Measurements from ENCODE around the gene SHISA2. TPM values are rescaled to one million over a fixed set of nuclear protein-coding genes. Genes with fewer than 3 reads are reported as not detected.

The SHISA2 gene
- polyA plus RNA-seq, 2 of the 4 experiments (the other 2 are of a cell fraction) = not detected

GRCh38 chr13:26019881-26020870 lies 31.6 kb downstream of the SHISA2 start:
- POLR2A ChIA-PET = no interaction called here
- H3K4me1 ChIP-seq = no peaks in the 10 kb centered on the region
- H3K4me3 ChIP-seq = no peak overlapping the region
- DNase-seq (ENCODE audit: low read depth in 1 of 2, low spot score in 1 of 2) (no peak), FAIRE-seq (no peak), ATAC-seq (no peak)
- H3K27ac ChIP-seq = no peak overlapping the region
- 47% methylated on average over 22 of the region's 22 CpGs for WGBS (ENCODE audit: missing lambda C conversion rate)
- CTCF ChIA-PET = no interaction called here
- no peak overlapping the region for H3K4me2 ChIP-seq
- no peaks in the 10 kb centered on the region for H3K9me3 ChIP-seq
- no peak for TF ChIP-seq TFCP2L1 (CRISPR knock-in tag; IDR thresholded peaks at IDR 0.05)
- no peak for TF ChIP-seq PBX3 (IDR thresholded peaks at IDR 0.05)
- TF ChIP-seq ZFP36 (IDR thresholded peaks at IDR 0.05; ENCODE audit: borderline replicate concordance, partially characterized antibody) = no peak
- no peak for TF ChIP-seq BHLHE40 (IDR thresholded peaks at IDR 0.05; ENCODE audit: low read depth, low read length)
- no peak for TF ChIP-seq RNF2 (IDR thresholded peaks at IDR 0.05; ENCODE audit: borderline replicate concordance, low read depth)
- no peak for TF ChIP-seq JUN (IDR thresholded peaks at IDR 0.05)
- no peak for TF ChIP-seq MAFK (IDR thresholded peaks at IDR 0.05; ENCODE audit: partially characterized antibody)
- no peak for TF ChIP-seq GATA3 (IDR thresholded peaks at IDR 0.05; ENCODE audit: borderline replicate concordance)
- TF ChIP-seq EHF (CRISPR knock-in tag; IDR thresholded peaks at IDR 0.05) = no peak
- TF ChIP-seq RCOR1 (IDR thresholded peaks at IDR 0.05; ENCODE audit: low read depth, low read length) = no peak
- TF ChIP-seq BCL3 (IDR thresholded peaks at IDR 0.05) = no peak
- TF ChIP-seq CHD4 (IDR thresholded peaks at IDR 0.05; ENCODE audit: borderline replicate concordance) = no peak
- no peak for TF ChIP-seq E2F6 (IDR thresholded peaks at IDR 0.05; ENCODE audit: borderline replicate concordance, low read depth)
- no peak for TF ChIP-seq SMC3 (IDR thresholded peaks at IDR 0.05)
- no peak for TF ChIP-seq HES2 (IDR thresholded peaks at IDR 0.05)

- FAIRE-seq (no peak), ATAC-seq (no peak), DNase-seq (ENCODE audit: low read depth in 1 of 2, low spot score in 1 of 2) (no peak)
- Histone ChIP-seq H3K4me3 (no peak overlapping the region), H3K4me1 (no peaks in the 10 kb centered on the region), H3K9me3 (no peaks in the 10 kb centered on the region), H3K27ac (no peak overlapping the region), H3K4me2 (no peak overlapping the region)
- 60% methylated on average over 7 of the region's 7 CpGs for WGBS (ENCODE audit: missing lambda C conversion rate)
- peak; percentile 28 for TF ChIP-seq MAFK (IDR thresholded peaks at IDR 0.05; ENCODE audit: partially characterized antibody)
- TF ChIP-seq HMGXB4 (CRISPR knock-in tag; IDR thresholded peaks at IDR 0.05; ENCODE audit: borderline replicate concordance) = no peak
- ChIA-PET CTCF (no interaction called here), POLR2A (no interaction called here)
Observed at GRCh38 chr13:26019251-26019650, 32.6 kb downstream of the SHISA2 start.
